Measurements from ENCODE around the gene MRGPRF.

Gene MRGPRF

DNA sequence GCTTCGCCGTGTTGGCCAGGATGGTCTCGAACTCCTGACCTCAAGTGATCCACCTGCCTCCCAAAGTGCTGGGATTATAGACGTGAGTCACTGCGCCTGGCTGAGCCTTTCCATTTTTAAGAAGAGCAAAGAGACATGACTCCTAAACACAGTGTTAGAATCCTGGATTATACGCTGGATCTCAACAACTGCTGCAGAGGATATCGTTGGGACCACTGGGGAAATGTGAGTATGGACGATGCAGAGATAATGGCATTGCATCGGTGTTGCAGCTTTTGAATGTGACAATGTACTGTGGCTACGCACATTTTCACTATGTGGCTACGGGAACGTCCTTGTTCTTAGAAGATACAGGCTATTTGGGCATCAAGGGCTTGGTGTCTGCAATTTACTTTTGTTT lies 6.2 kb downstream of the MRGPRF start:
- H3K4me3 ChIP-seq (replicated peaks; ENCODE audit: low read depth, low read length) = no peak overlapping the region
- TF ChIP-seq, protein P1, sequence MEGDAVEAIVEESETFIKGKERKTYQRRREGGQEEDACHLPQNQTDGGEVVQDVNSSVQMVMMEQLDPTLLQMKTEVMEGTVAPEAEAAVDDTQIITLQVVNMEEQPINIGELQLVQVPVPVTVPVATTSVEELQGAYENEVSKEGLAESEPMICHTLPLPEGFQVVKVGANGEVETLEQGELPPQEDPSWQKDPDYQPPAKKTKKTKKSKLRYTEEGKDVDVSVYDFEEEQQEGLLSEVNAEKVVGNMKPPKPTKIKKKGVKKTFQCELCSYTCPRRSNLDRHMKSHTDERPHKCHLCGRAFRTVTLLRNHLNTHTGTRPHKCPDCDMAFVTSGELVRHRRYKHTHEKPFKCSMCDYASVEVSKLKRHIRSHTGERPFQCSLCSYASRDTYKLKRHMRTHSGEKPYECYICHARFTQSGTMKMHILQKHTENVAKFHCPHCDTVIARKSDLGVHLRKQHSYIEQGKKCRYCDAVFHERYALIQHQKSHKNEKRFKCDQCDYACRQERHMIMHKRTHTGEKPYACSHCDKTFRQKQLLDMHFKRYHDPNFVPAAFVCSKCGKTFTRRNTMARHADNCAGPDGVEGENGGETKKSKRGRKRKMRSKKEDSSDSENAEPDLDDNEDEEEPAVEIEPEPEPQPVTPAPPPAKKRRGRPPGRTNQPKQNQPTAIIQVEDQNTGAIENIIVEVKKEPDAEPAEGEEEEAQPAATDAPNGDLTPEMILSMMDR (IDR thresholded peaks at IDR 0.05; ENCODE audit: low read length, missing control alignments) = no peak
- DNase-seq (ENCODE audit: low read depth) = no peak

DNA sequence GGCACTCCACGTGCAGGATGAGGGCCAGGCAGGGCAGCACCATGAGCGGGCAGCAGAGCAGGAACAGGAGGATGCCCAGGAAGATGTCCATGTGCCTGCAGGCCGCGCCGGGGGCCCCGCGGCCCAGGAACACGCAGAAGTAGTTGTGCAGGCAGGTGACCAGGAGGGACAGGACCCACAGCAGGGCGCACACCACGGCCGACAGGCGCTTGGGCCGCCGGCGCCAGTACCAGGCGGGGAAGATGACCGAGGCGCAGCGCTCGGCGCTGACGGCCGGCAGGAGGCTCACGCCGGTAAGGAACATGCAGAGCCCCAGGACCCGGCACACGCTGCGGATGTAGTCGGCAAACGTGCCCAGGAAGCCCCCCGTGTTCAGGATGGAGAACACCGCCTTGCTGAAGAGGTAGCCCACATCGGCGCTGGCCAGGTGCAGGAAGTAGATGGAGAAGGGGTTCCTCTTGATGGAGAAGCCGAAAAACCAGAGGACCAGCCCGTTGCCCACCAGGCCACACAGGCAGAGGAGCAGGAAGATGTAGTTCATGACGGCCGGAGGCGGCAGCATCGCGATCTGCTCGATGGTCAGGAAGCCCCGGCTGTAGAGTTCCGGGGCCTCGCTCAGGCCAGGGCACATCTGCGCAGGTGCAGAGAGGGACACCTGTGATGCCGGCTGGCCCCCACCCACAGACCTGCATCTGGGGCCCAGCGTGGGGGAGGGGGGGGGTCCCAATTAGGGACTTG lies 7.2 kb downstream of the MRGPRF start:
- H3K4me3 ChIP-seq (replicated peaks; ENCODE audit: low read depth, low read length) = no peak overlapping the region
- TF ChIP-seq, protein P1 (IDR thresholded peaks at IDR 0.05; ENCODE audit: low read length, missing control alignments) = no peak
- no peak for DNase-seq (ENCODE audit: low read depth)

DNA sequence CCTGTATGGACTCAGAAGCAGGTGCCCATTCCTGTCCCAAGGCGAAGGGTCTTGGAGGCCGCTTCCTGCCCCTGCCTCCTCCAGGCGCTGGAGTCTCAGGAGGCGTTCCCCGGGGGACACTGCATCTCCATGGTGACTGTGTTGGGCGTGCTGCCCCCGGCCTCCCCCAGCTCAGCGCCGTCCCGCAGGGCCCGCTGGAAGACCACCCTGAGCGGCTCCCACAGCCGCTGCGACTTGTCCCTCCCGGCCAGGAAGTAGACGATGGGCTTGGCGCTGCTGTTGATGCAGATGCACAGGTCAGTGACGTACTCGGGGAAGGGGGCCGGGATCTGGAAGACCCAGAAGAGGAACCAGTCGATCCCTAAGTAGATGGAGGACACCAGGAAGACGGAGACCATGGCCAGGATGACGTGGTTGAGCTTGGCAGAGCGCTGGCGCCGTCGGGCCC lies 7.8 kb downstream of the MRGPRF start:
- no peak for DNase-seq (ENCODE audit: low read depth)
- no peak overlapping the region for H3K4me3 ChIP-seq (replicated peaks; ENCODE audit: low read depth, low read length)
- TF ChIP-seq, protein P1 (IDR thresholded peaks at IDR 0.05; ENCODE audit: low read length, missing control alignments) = no peak

DNA sequence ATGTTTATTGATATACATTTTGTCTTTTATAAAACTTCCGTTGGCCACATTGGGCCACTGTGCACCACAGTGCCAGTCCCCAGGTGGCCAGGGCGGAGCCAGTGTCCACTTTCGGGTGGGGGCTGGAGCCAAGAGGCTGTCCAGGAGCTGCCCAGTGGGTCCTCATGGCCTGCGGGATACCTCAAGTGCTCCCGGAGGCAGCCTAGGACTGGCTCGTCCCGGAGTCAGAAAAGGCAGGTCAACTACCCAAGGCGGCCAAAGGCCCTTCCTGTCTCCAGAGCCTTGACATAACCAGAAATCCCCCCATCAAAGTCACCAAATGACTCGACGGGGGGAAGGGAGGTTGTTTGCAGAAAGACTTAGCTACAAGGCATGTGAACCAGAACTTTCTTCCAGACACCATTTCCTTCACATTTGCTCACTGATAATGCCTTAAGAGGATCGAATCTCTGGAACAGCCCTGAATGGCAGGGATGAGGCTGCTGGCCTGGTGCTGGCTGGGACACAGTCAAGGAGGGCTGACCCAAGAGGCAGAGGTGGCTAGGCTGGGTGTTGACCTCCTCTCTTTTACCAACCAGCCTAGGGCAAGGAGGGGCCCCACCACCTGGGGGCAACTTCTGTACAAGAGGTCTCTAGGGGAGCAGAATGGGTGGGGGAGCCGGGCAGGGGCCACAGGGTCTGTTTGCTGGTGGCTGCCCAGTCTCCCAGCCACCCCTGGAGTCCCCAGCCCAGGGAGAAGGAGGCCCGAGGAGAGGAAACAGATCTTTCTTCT lies 8.4 kb downstream of the MRGPRF start:
- H3K4me3 ChIP-seq (replicated peaks; ENCODE audit: low read depth, low read length) = no peak overlapping the region
- no peak for DNase-seq (ENCODE audit: low read depth)
- TF ChIP-seq, protein P1 (IDR thresholded peaks at IDR 0.05; ENCODE audit: low read length, missing control alignments) = no peak

DNA sequence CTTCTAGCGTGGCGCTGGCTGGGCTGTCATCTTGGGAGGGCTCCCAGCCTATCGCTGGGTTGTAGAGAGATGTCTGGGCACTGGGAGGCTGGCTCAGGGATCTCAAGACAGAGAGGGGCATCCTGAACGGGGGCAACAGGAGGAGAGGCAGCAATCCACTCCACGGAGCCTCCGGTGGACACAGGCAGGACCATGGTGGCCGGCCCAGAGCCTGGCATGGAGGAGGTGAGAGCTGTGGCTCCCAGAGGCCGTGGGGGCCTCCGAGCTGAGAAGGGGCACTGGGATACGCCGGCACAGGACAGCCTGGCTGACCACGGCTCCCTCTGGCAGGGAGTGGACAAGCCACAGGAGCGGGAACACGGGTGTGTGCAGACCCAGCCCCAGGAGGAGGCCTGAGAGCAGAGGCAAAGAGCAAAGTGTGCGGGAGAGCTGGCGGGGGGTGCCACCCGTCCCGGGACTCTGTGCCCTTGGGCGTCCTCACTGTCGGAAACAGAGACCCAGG lies 9.1 kb downstream of the MRGPRF start:
- no peak overlapping the region for H3K4me3 ChIP-seq (replicated peaks; ENCODE audit: low read depth, low read length)

DNA sequence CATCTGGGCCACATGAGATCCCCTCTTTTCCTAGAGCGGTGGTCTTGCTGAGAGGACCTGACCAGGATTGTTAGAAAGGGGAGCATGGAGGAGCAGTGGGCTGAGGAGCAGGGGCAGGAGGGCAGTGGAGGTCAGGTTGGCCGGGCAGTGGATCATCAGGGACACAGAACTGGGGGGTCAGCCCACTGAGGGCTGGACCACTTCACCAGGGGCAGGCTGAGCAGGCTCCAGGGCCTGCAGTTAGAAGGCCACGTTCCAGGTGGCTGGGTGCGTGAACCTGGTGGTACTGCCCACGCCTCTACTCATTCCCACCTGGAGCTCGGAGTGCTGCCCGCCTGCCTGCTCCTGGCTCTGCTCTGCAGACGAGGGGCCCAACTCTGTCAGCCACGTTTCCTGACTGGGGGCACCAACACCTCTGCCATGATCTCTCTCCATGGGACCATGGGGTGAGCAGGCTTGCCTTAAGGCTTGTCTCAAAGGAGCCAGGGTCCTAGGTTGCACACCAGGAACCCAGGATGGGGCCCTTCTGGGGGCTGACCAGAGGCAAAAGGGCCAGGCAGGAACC lies 9.7 kb downstream of the MRGPRF start:
- no peak for DNase-seq (ENCODE audit: low read depth)
- no peak overlapping the region for H3K4me3 ChIP-seq (replicated peaks; ENCODE audit: low read depth, low read length)
- TF ChIP-seq, protein P1 (IDR thresholded peaks at IDR 0.05; ENCODE audit: low read length, missing control alignments) = no peak

More for the DNA sequence above, 9.1 kb downstream of the MRGPRF start:
- TF ChIP-seq, protein P1 (IDR thresholded peaks at IDR 0.05; ENCODE audit: low read length, missing control alignments) = no peak
- no peak for DNase-seq (ENCODE audit: low read depth)
